ENCODE data around the gene TMEM176B. TPM values are rescaled to one million over a fixed set of nuclear protein-coding genes. Genes with fewer than 3 reads are reported as not detected.

The TMEM176B gene
- total RNA-seq, 1 experiment from 2014 or later, result 2.2 TPM

DNA sequence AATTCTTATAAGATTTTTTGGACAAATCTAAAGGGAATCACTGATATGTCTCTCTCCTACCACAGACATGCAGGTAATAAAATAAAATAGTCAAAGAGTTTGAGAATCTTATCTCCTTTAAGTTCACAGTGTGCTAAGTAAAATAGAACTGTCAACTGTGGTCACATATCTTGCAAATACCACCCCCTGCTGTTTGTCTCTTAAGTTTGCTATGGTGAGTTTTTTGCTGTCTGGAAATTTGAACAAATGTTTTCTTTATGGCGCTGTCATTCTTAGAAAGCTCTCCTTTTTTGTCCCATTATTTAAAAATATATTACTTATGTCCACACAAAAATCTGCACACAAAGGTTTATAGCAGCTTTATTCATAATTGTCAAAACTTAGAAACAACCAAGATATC lies 43.3 kb downstream of the TMEM176B start:
- ChIA-PET CTCF (no interaction called here), POLR2A (ENCODE audit: low non-redundant PET) (no interaction called here)
- Histone ChIP-seq H3K27me3 (replicated peaks; ENCODE audit: insufficient read depth, low read depth, low read length, poor library complexity) (no peaks in the 10 kb centered on the region), H3K4me1 (ENCODE audit: insufficient read depth, low read length, poor library complexity, severe bottlenecking) (peaks cover 9% of the 10 kb centered on the region), H3K9me3 (ENCODE audit: low read depth, low read length, poor library complexity, severe bottlenecking) (no peaks in the 10 kb centered on the region), H3K36me3 (ENCODE audit: insufficient read depth, low read length, poor library complexity, severe bottlenecking) (no peaks in the 10 kb centered on the region), H3K4me3 (ENCODE audit: low read depth, low read length, poor library complexity, severe bottlenecking) (no peak overlapping the region), H3K27ac (ENCODE audit: low read depth, low read length, poor library complexity, severe bottlenecking) (no peak overlapping the region)
- intact Hi-C loops (cut with micrococcal nuclease; ENCODE audit: unreplicated experiment), result loop anchor here (10.0 kb wide), 1 partner anchor 472 kb away; no protein-coding TSS in a partner anchor
- no peak for TF ChIP-seq EZH2 (IDR thresholded peaks at IDR 0.05; ENCODE audit: borderline replicate concordance, low read depth, low read length, poor library complexity, severe bottlenecking)
- TF ChIP-seq, protein P1, sequence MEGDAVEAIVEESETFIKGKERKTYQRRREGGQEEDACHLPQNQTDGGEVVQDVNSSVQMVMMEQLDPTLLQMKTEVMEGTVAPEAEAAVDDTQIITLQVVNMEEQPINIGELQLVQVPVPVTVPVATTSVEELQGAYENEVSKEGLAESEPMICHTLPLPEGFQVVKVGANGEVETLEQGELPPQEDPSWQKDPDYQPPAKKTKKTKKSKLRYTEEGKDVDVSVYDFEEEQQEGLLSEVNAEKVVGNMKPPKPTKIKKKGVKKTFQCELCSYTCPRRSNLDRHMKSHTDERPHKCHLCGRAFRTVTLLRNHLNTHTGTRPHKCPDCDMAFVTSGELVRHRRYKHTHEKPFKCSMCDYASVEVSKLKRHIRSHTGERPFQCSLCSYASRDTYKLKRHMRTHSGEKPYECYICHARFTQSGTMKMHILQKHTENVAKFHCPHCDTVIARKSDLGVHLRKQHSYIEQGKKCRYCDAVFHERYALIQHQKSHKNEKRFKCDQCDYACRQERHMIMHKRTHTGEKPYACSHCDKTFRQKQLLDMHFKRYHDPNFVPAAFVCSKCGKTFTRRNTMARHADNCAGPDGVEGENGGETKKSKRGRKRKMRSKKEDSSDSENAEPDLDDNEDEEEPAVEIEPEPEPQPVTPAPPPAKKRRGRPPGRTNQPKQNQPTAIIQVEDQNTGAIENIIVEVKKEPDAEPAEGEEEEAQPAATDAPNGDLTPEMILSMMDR (conservative IDR thresholded peaks at IDR 0.05; ENCODE audit: low read depth, low read length), result peak; percentile 46
- no TSS peak for BruUV-seq (replicated peaks)
- peak; percentile 56 for DNase-seq (ENCODE audit: low spot score)

DNA sequence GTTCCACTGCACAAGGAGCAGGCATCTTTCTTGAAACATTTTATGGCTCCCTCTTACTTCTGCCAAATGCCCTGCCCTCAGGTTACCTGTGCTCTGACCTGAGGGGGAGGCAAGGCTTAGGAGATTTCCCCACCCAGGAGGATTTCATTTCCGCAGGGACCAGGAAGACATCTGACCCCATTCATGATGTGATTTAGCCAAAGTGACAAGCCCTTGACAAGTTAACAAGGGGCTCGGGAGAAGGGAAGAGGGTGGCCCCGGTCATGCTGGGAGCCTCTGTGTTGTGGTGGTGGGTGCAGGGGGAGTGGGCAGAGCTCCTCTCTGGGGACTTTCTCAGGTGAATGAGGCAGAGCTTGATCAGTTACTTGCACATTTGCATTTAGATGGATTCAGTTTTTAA lies 44.0 kb downstream of the TMEM176B start:
- intact Hi-C loops (cut with micrococcal nuclease; ENCODE audit: unreplicated experiment), result loop anchor here (10.0 kb wide), 1 partner anchor 471 kb away; no protein-coding TSS in a partner anchor
- no peak for DNase-seq (ENCODE audit: low spot score)
- Histone ChIP-seq H3K4me1 (ENCODE audit: insufficient read depth, low read length, poor library complexity, severe bottlenecking) (peaks cover 9% of the 10 kb centered on the region), H3K27ac (ENCODE audit: low read depth, low read length, poor library complexity, severe bottlenecking) (no peak overlapping the region), H3K27me3 (replicated peaks; ENCODE audit: insufficient read depth, low read depth, low read length, poor library complexity) (no peaks in the 10 kb centered on the region), H3K9me3 (ENCODE audit: low read depth, low read length, poor library complexity, severe bottlenecking) (no peaks in the 10 kb centered on the region), H3K36me3 (ENCODE audit: insufficient read depth, low read length, poor library complexity, severe bottlenecking) (no peaks in the 10 kb centered on the region), H3K4me3 (ENCODE audit: low read depth, low read length, poor library complexity, severe bottlenecking) (no peak overlapping the region)
- no TSS peak for BruUV-seq (replicated peaks)
- ChIA-PET POLR2A (ENCODE audit: low non-redundant PET) (no interaction called here), CTCF (interaction anchor here (0.7 to 1.2 kb wide), 3 partner anchors 115 to 308 kb away, joined by 3 to 4 read pairs (median 3); no protein-coding TSS in a partner anchor)
- TF ChIP-seq, protein P1 (conservative IDR thresholded peaks at IDR 0.05; ENCODE audit: low read depth, low read length), result no peak
- no peak for TF ChIP-seq EZH2 (IDR thresholded peaks at IDR 0.05; ENCODE audit: borderline replicate concordance, low read depth, low read length, poor library complexity, severe bottlenecking)

DNA sequence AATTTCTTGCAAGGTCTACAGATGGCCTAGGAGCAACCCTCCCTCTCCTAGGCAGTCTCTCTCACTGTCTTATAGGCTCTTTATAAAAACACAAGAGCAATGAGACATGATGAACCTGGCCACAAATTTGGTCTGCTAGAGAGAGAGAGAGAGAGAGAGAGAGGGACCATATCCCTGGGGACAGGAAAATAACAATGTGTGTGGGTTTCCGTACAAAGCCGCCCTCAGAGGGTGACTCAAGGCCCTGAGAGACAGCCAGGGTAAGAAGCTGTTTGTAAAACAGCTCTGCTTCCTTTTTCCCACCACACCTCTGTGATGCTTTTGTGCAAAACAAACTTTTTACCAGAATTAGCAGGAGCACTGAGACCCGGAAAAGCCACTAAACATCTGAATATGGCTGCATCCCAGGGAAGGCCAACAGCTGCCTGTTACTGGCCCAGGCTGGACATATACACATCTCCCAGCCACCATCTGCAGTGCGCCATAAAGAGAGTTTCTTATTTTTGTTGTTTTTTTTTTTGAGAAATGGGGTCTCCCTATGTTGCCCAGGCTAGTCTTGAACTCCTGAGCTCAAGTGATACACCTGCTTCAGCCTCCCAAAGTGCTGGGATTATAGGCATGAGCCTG lies 44.6 kb downstream of the TMEM176B start:
- no TSS peak for BruUV-seq (replicated peaks)
- Histone ChIP-seq H3K27ac (ENCODE audit: low read depth, low read length, poor library complexity, severe bottlenecking) (no peak overlapping the region), H3K9me3 (ENCODE audit: low read depth, low read length, poor library complexity, severe bottlenecking) (no peaks in the 10 kb centered on the region), H3K36me3 (ENCODE audit: insufficient read depth, low read length, poor library complexity, severe bottlenecking) (no peaks in the 10 kb centered on the region), H3K4me3 (ENCODE audit: low read depth, low read length, poor library complexity, severe bottlenecking) (no peak overlapping the region), H3K27me3 (replicated peaks; ENCODE audit: insufficient read depth, low read depth, low read length, poor library complexity) (no peaks in the 10 kb centered on the region), H3K4me1 (ENCODE audit: insufficient read depth, low read length, poor library complexity, severe bottlenecking) (peaks cover 9% of the 10 kb centered on the region)
- DNase-seq (ENCODE audit: low spot score), result peak; percentile 57
- CTCF ChIA-PET, result interaction anchor here (0.7 to 1.2 kb wide), 3 partner anchors 114 to 307 kb away, joined by 3 to 4 read pairs (median 3); no protein-coding TSS in a partner anchor
- TF ChIP-seq EZH2 (IDR thresholded peaks at IDR 0.05; ENCODE audit: borderline replicate concordance, low read depth, low read length, poor library complexity, severe bottlenecking), result no peak
- TF ChIP-seq, protein P1 (conservative IDR thresholded peaks at IDR 0.05; ENCODE audit: low read depth, low read length), result no peak
- intact Hi-C loops (cut with micrococcal nuclease; ENCODE audit: unreplicated experiment), result loop anchor here (2.0 to 10.0 kb wide), 2 partner anchors 307 to 471 kb away; no protein-coding TSS in a partner anchor
- POLR2A ChIA-PET (ENCODE audit: low non-redundant PET), result no interaction called here

Data from A673 (cell line).